H1 (cell line): ENCODE results near the gene CLEC16A. TPM values are rescaled to one million over a fixed set of nuclear protein-coding genes. Genes with fewer than 3 reads are reported as not detected.

Experiments used
- CTCF ChIA-PET: fragments of 300-600 bp; sonication (Branson Sonifier 250); formaldehyde crosslinking; loops from one replicate; lab custom pipeline; 2021; ENCODE audit not compliant: partially characterized antibody; lab: Charles Lee
- POLR2A ChIA-PET: fragments of 300-600 bp; sonication (Branson Sonifier 250); formaldehyde crosslinking; loops from one replicate; lab custom pipeline; 2021; ENCODE audit warnings: inconsistent platforms; ENCODE audit not compliant: partially characterized antibody; lab: Charles Lee
- DNase-seq, 2 experiments: peaks; one replicate each; pipeline versions ENCODE4 v3.0.0 to v3.0.0-alpha.2; 2010 to 2022; ENCODE audit warnings: low spot score in 2 of 2, low read depth in 1 of 2, mixed read lengths in 1 of 2
- FAIRE-seq: peaks from 2 replicates; lab custom pipeline; 2011; peaks lifted over from hg19 to GRCh38; lab: Jason Lieb, UNC
- H2AFZ ChIP-seq: 2 replicates; pipeline ENCODE4 v1.8.1; 2012; ENCODE audit warnings: low read length, inconsistent platforms
- H2AK5ac ChIP-seq: 2 replicates; pipeline ENCODE4 v1.6.1; 2013; ENCODE audit warnings: low read depth, low read length
- H2BK120ac ChIP-seq: replicated peaks from 2 replicates; pipeline ENCODE3; 2013; ENCODE audit warnings: low read depth, low read length, inconsistent platforms
- H2BK12ac ChIP-seq: 2 replicates; pipeline ENCODE4 v1.6.1; 2013; ENCODE audit warnings: low read depth, low read length
- H2BK15ac ChIP-seq: 2 replicates; pipeline ENCODE4 v1.6.1; 2013; ENCODE audit warnings: low read length
- H2BK20ac ChIP-seq: 2 replicates; pipeline ENCODE4 v1.6.1; 2013; ENCODE audit warnings: low read length
- H2BK5ac ChIP-seq: 2 replicates; pipeline ENCODE4 v1.6.1; 2013; ENCODE audit warnings: low read depth, low read length
- H3K14ac ChIP-seq: 2 replicates; pipeline ENCODE4 v1.6.1; 2013; ENCODE audit warnings: inconsistent platforms; ENCODE audit not compliant: insufficient read length
- H3K18ac ChIP-seq: 2 replicates; pipeline ENCODE4 v1.6.1; 2013; ENCODE audit warnings: low read length; ENCODE audit errors: extremely low read depth
- H3K23ac ChIP-seq: 2 replicates; pipeline ENCODE4 v1.6.1; 2013; ENCODE audit warnings: inconsistent platforms; ENCODE audit not compliant: insufficient read length
- H3K23me2 ChIP-seq: 2 replicates; pipeline ENCODE4 v1.6.1; 2013; ENCODE audit warnings: low read depth, low read length
- H3K27ac ChIP-seq: 2 replicates; pipeline ENCODE4 v1.6.1; 2011; ENCODE audit warnings: low read depth, low read length, inconsistent platforms
- H3K27me3 ChIP-seq, 4 experiments: replicated peaks in 1 of 4; 1 replicate in 1 of 4; 2 replicates in 3 of 4; pipeline versions ENCODE4 v1.6.1 to v1.8.1; 2011 to 2013; ENCODE audit warnings: low read length in 3 of 4, mild to moderate bottlenecking in 3 of 4, inconsistent platforms in 2 of 4, mixed read lengths in 2 of 4, moderate library complexity in 1 of 4; ENCODE audit not compliant: control insufficient read depth in 3 of 4, insufficient read depth in 3 of 4; ENCODE audit errors: extremely low read depth in 1 of 4
- H3K36me3 ChIP-seq, 4 experiments: 2 replicates each; pipeline versions ENCODE4 v1.6.1 to v1.8.1; 2011 to 2013; ENCODE audit warnings: mild to moderate bottlenecking in 4 of 4, low read length in 3 of 4, moderate library complexity in 2 of 4, control low read depth in 1 of 4, inconsistent platforms in 1 of 4; ENCODE audit not compliant: insufficient read depth in 4 of 4, control insufficient read depth in 2 of 4
- H3K4ac ChIP-seq: replicated peaks from 2 replicates; pipeline ENCODE3; 2013; ENCODE audit warnings: low read length, low read depth, mixed read lengths, inconsistent platforms; ENCODE audit not compliant: insufficient read length
- H3K4me1 ChIP-seq, 4 experiments: replicated peaks in 1 of 4; 1 replicate in 1 of 4; 2 replicates in 3 of 4; pipeline versions ENCODE4 v1.6.1 to v1.8.1; 2011 to 2013; ENCODE audit warnings: low read length in 3 of 4, inconsistent platforms in 2 of 4, mixed read lengths in 1 of 4; ENCODE audit not compliant: insufficient read depth in 4 of 4, control insufficient read depth in 3 of 4
- H3K4me2 ChIP-seq, 2 experiments: 2 replicates each; pipeline versions ENCODE4 v1.6.1 to v1.8.1; 2011 to 2013; ENCODE audit warnings: low read depth in 2 of 2, low read length in 2 of 2, control low read depth in 1 of 2, inconsistent platforms in 1 of 2, mild to moderate bottlenecking in 1 of 2; ENCODE audit not compliant: insufficient read depth in 1 of 2
- H3K4me3 ChIP-seq, 4 experiments: fragments of 200-600, 300-600 bp in 1 of 4; sonication (generic), shearing (Covaris generic), sonication (Bioruptor Twin) in 1 of 4; 2 replicates each; pipeline versions ENCODE4 v1.5.1 to v1.8.1; 2011 to 2016; ENCODE audit warnings: low read length in 4 of 4, low read depth in 3 of 4, control low read depth in 2 of 4, inconsistent platforms in 2 of 4, mild to moderate bottlenecking in 2 of 4, mixed read lengths in 1 of 4, moderate library complexity in 1 of 4; ENCODE audit not compliant: insufficient read depth in 2 of 4; ENCODE audit errors: extremely low read depth in 1 of 4
- H3K56ac ChIP-seq: replicated peaks from 2 replicates; pipeline ENCODE3; 2013; ENCODE audit warnings: low read depth, mild to moderate bottlenecking, mixed read lengths, low read length, inconsistent platforms; ENCODE audit not compliant: insufficient read length
- H3K79me1 ChIP-seq: 2 replicates; pipeline ENCODE4 v1.6.1; 2013; ENCODE audit warnings: low read depth, low read length, control low read depth
- H3K79me2 ChIP-seq, 2 experiments: 2 replicates each; pipeline versions ENCODE4 v1.6.1 to v1.8.1; 2012 to 2013; ENCODE audit warnings: low read length in 2 of 2, mild to moderate bottlenecking in 2 of 2, inconsistent platforms in 1 of 2; ENCODE audit not compliant: insufficient read depth in 2 of 2, control insufficient read depth in 1 of 2
- H3K9ac ChIP-seq, 4 experiments: replicated peaks in 1 of 4; 1 replicate in 1 of 4; 2 replicates in 3 of 4; pipeline versions ENCODE4 v1.6.1 to v1.8.1; 2011 to 2013; ENCODE audit warnings: low read depth in 3 of 4, low read length in 3 of 4, control low read depth in 2 of 4, mild to moderate bottlenecking in 2 of 4, moderate library complexity in 2 of 4, inconsistent platforms in 1 of 4; ENCODE audit errors: extremely low read depth in 1 of 4
- H3K9me3 ChIP-seq, 2 experiments: 2 replicates each; pipeline versions ENCODE4 v1.6.1 to v1.8.1; 2012 to 2013; ENCODE audit warnings: mild to moderate bottlenecking in 2 of 2, moderate library complexity in 2 of 2, control low read depth in 1 of 2, inconsistent platforms in 1 of 2, low read depth in 1 of 2, low read length in 1 of 2, mixed read lengths in 1 of 2; ENCODE audit not compliant: insufficient read depth in 2 of 2
- H4K20me1 ChIP-seq, 2 experiments: replicated peaks in 1 of 2; 2 replicates each; pipeline versions ENCODE3 to v1.8.1; 2011 to 2013; ENCODE audit warnings: inconsistent platforms in 2 of 2, low read length in 2 of 2, mild to moderate bottlenecking in 1 of 2; ENCODE audit not compliant: insufficient read depth in 2 of 2, control insufficient read depth in 1 of 2
- H4K5ac ChIP-seq: 2 replicates; pipeline ENCODE4 v1.6.1; 2013; ENCODE audit warnings: low read length, low read depth, mixed read lengths, inconsistent platforms; ENCODE audit not compliant: insufficient read length
- H4K8ac ChIP-seq: 2 replicates; pipeline ENCODE4 v1.8.0; 2013; ENCODE audit warnings: mild to moderate bottlenecking, moderate library complexity, low read length, inconsistent platforms; ENCODE audit not compliant: insufficient read depth; ENCODE audit errors: extremely low read depth
- H4K91ac ChIP-seq: replicated peaks from 2 replicates; pipeline ENCODE3; 2013; ENCODE audit warnings: low read length, mixed read lengths, inconsistent platforms; ENCODE audit not compliant: insufficient read length
- BCL11A ChIP-seq, 2 experiments: IDR thresholded peaks; one replicate each; pipeline ENCODE4 v1.6.1; 2011; ENCODE audit warnings: low read depth in 2 of 2, low read length in 2 of 2, mild to moderate bottlenecking in 2 of 2
- EZH2 ChIP-seq: fragments of 200-600 bp; sonication (generic); IDR thresholded peaks from 2 replicates; pipeline ENCODE4 v1.7.1; 2012; ENCODE audit warnings: low read depth, mild to moderate bottlenecking, moderate library complexity, low read length, inconsistent platforms; ENCODE audit not compliant: severe bottlenecking
- FOSL1 ChIP-seq: IDR thresholded peaks from 2 replicates; pipeline ENCODE4 v1.6.1; 2011; ENCODE audit warnings: mild to moderate bottlenecking, low read depth, low read length, moderate library complexity; ENCODE audit not compliant: insufficient read depth
- RAD21 ChIP-seq, 2 experiments: IDR thresholded peaks in 1 of 2; conservative IDR thresholded peaks in 1 of 2; 2 replicates each; pipeline ENCODE4 v1.6.1; 2011; ENCODE audit warnings: low read depth in 2 of 2, low read length in 2 of 2, improper control_type of control experiment in 1 of 2, inconsistent platforms in 1 of 2, mild to moderate bottlenecking in 1 of 2, moderate library complexity in 1 of 2
- SUZ12 ChIP-seq: fragments of 200-600 bp; sonication (generic); IDR thresholded peaks from 2 replicates; pipeline ENCODE4 v1.6.1; 2012; ENCODE audit warnings: mild to moderate bottlenecking, inconsistent platforms, low read length, moderate library complexity, mixed read lengths
- ZNF274 ChIP-seq: IDR thresholded peaks from 2 replicates; pipeline ENCODE4 v1.7.0; 2012; ENCODE audit warnings: low read length, borderline replicate concordance; ENCODE audit errors: extremely low read depth
- WGBS, 2 experiments: shearing (Covaris generic) in 1 of 2; methylation state at CpG; one replicate each; pipeline versions ENCODE4 v1.1.6 to v1.1.7; 2013 to 2015; ENCODE audit warnings: low lambda C conversion rate in 2 of 2, mixed read lengths in 2 of 2, inconsistent platforms in 1 of 2, low coverage in 1 of 2, missing lambda C conversion rate in 1 of 2; ENCODE audit not compliant: insufficient replicate concordance in 2 of 2, insufficient coverage in 1 of 2, insufficient read length in 1 of 2; ENCODE audit errors: extremely low coverage in 1 of 2, missing lambda C conversion rate in 1 of 2; 5-methylcytosine and 5-hydroxymethylcytosine counted together
- polyA plus RNA-seq, 7 experiments: library from polyadenylated mRNA; depleted of rRNA in 3 of 7; stranded (reverse) in 5 of 7; unstranded in 2 of 7; fragments of >200 nt in 5 of 7; fragments of 200-250 nt in 2 of 7; gene quantifications; 1 replicate in 5 of 7; 2 replicates in 1 of 7; 4 replicates in 1 of 7; pipeline versions ENCODE4 v1.2.1 to v1.2.3, GENCODE V29; 2011 to 2013; ENCODE audit warnings: missing spikeins in 2 of 7, mixed read lengths in 2 of 7
- total RNA-seq: library from RNA; stranded (reverse); fragmentation: NEBNext Ultra II Directional; extraction: Animal tissue kit (Norgen Biotek cat#: 25700); gene quantifications from 2 replicates; pipeline ENCODE4 v1.2.1, GENCODE V29; 2021
- TF ChIP-seq, protein P1 (sequence below): IDR thresholded peaks from 2 replicates; pipeline ENCODE4 v1.6.1; 2011; ENCODE audit warnings: low read depth, mild to moderate bottlenecking, low read length; ENCODE audit not compliant: insufficient read depth
- TF ChIP-seq, protein P2 (sequence below): IDR thresholded peaks from 2 replicates; pipeline ENCODE4 v1.6.1; 2012; ENCODE audit warnings: low read length, inconsistent platforms

The CLEC16A gene
- total and polyA plus RNA-seq, 2 of the 8 experiments (the other 6 are each of a cell fraction or from before 2014, with no cell fraction given), result 7.6 to 19.3 TPM

DNA sequence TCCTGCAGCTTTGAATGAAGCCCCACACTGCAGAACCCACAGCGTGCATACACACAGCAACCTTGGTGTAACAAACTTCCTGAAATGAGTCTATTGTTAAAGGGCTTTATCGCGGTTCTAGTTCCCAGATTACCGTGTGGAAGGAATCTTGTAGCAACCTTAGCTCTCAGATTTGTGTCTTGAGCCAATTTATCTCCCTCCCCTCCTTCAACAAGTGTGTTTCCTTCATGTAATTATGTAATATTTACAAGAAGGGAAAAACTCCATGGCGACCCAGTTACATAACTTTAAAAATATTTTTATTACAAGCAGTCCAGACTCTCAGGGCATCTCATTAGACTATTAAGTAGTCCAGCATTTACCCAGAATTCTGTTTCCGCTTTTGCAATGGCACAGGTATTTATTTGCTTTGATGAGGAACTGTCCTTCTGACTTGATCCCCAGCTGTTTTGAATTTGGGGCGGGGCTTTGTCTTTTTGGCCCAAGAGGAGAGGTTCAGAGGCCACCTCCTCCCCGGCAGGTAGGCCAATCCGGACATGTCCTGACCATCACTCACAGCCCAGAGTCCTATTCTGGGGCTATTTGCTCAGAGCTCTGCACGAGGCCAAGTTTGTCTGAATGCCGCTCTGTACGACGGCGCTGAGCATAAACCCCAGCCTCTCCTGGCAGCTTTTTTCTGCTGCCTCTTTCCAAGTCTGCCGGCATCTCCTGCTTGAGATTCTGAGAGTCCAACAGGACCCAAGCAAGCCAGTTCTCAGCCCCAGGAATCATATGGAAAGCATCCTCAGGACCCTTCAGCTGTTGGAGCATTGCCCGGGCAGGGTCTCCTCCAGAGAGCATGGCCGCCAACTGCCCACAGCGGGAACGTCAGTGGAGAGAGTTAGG, 35.6 kb downstream of the CLEC16A start:
- H2BK20ac ChIP-seq, result no peak overlapping the region
- H3K9me3 ChIP-seq, result no peaks in the 10 kb centered on the region
- no peak overlapping the region for H3K23ac ChIP-seq
- H3K36me3 ChIP-seq, result no peaks in the 10 kb centered on the region; a peak in 1 of 8 replicates
- H3K9ac ChIP-seq, result no peak overlapping the region
- no peak overlapping the region for H2BK120ac ChIP-seq
- H3K4me2 ChIP-seq, result no peak overlapping the region
- no peak overlapping the region for H2AK5ac ChIP-seq
- H3K27me3 ChIP-seq, result no peaks in the 10 kb centered on the region
- no peaks in the 10 kb centered on the region for H3K79me1 ChIP-seq
- no peak overlapping the region for H4K5ac ChIP-seq
- H3K23me2 ChIP-seq, result no peaks in the 10 kb centered on the region
- H3K18ac ChIP-seq, result no peak overlapping the region; the same call in 1 of the 2 replicates
- WGBS, 2 experiments, result 88% methylated on average over 19 of the region's 19 CpGs; no CpG with 5 or more reads in 1 of the 2 experiments
- H2BK15ac ChIP-seq, result no peak overlapping the region
- no peak overlapping the region for H3K56ac ChIP-seq
- DNase-seq (no peak), FAIRE-seq (no peak)
- ChIA-PET POLR2A (interaction anchor here (0.8 to 1.1 kb wide), 2 partner anchors 26 to 275 kb away, joined by 3 read pairs; no protein-coding TSS in a partner anchor), CTCF (interaction anchor here (0.6 to 2.2 kb wide), 17 partner anchors 8 to 710 kb away, joined by 3 to 14 read pairs (median 4); partner anchors contain the start of gene SOCS1)
- H2BK5ac ChIP-seq, result no peak overlapping the region
- no peak overlapping the region for H4K91ac ChIP-seq
- H2BK12ac ChIP-seq, result no peak overlapping the region
- no peak overlapping the region for H3K4me3 ChIP-seq
- H3K14ac ChIP-seq, result no peak overlapping the region
- no peaks in the 10 kb centered on the region for H3K79me2 ChIP-seq
- peaks cover 0 to 3% of the 10 kb centered on the region in 2 experiments for H4K20me1 ChIP-seq
- H3K4me1 ChIP-seq, result 0 out of 7 replicates have a peak, but pooled peaks cover 0 to 2% (median 0%) of the 10 kb centered on the region in 4 experiments
- H2AFZ ChIP-seq, result no peak overlapping the region
- no peak overlapping the region for H3K27ac ChIP-seq
- H3K4ac ChIP-seq, result no peak overlapping the region
- peak overlapping the region; percentile 72; the same call in 1 of the 2 replicates for H4K8ac ChIP-seq
- TF ChIP-seq EZH2 (no peak), BCL11A (IDR thresholded peaks at IDR 0.05; ENCODE audit: low read depth in 2 of 2, low read length in 2 of 2) (no peak), FOSL1 (no peak), RAD21 (IDR thresholded peaks at IDR 0.05 in 1 of 2, conservative IDR thresholded peaks at IDR 0.05 in 1 of 2; ENCODE audit: low read depth in 2 of 2, low read length in 2 of 2) (no peak), SUZ12 (no peak), ZNF274 (no peak)
- TF ChIP-seq, protein P1, sequence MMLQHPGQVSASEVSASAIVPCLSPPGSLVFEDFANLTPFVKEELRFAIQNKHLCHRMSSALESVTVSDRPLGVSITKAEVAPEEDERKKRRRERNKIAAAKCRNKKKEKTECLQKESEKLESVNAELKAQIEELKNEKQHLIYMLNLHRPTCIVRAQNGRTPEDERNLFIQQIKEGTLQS, result no peak
- TF ChIP-seq, protein P2, sequence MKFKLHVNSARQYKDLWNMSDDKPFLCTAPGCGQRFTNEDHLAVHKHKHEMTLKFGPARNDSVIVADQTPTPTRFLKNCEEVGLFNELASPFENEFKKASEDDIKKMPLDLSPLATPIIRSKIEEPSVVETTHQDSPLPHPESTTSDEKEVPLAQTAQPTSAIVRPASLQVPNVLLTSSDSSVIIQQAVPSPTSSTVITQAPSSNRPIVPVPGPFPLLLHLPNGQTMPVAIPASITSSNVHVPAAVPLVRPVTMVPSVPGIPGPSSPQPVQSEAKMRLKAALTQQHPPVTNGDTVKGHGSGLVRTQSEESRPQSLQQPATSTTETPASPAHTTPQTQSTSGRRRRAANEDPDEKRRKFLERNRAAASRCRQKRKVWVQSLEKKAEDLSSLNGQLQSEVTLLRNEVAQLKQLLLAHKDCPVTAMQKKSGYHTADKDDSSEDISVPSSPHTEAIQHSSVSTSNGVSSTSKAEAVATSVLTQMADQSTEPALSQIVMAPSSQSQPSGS, result no peak
